K562 (cell line): Measurements from ENCODE around the gene ALKBH3. TPM values are rescaled to one million over a fixed set of nuclear protein-coding genes. Genes with fewer than 3 reads are reported as not detected.

ENCODE experiments used
- ARID3B ChIP-seq: fragments of 250-450 bp; sonication (Bioruptor Pico); IDR thresholded peaks from 2 replicates; pipeline ENCODE4 v1.4.0; 2020; ENCODE audit warnings: borderline replicate concordance
- ATF4 ChIP-seq: fragments of 450-650 bp; formaldehyde crosslinking; IDR thresholded peaks from 2 replicates; pipeline ENCODE4 v1.4.0; 2022; ENCODE audit warnings: mild to moderate bottlenecking, moderate library complexity
- E2F8 ChIP-seq: fragments of 450-650 bp; IDR thresholded peaks from 2 replicates; pipeline ENCODE4 v1.7.1; 2018; ENCODE audit warnings: mild to moderate bottlenecking, low read depth; ENCODE audit not compliant: partially characterized antibody
- FOXP4 ChIP-seq: sonication (generic); formaldehyde crosslinking; IDR thresholded peaks from 2 replicates; pipeline ENCODE4 v1.8.0; 2022; ENCODE audit warnings: mild to moderate bottlenecking, missing genetic modification reagents, borderline replicate concordance
- GATA2 ChIP-seq: sonication (generic); formaldehyde crosslinking; IDR thresholded peaks from 2 replicates; pipeline ENCODE4 v1.4.0; 2020; ENCODE audit warnings: mild to moderate bottlenecking, missing genetic modification reagents
- HDAC1 ChIP-seq, 2 experiments: fragments of 450-650 bp; IDR thresholded peaks; 2 replicates each; pipeline ENCODE4 v1.6.1; 2016 to 2017; ENCODE audit warnings: inconsistent platforms in 1 of 2, mild to moderate bottlenecking in 1 of 2, moderate library complexity in 1 of 2
- MECOM ChIP-seq: fragments of 250-450 bp; sonication (Bioruptor Pico); IDR thresholded peaks from 2 replicates; pipeline ENCODE4 v1.8.0; 2022; ENCODE audit warnings: inconsistent platforms
- PHB2 ChIP-seq: fragments of 450-650 bp; IDR thresholded peaks from 2 replicates; pipeline ENCODE4 v1.6.1; 2017; ENCODE audit warnings: low read depth
- POLR2H ChIP-seq: IDR thresholded peaks from 2 replicates; pipeline ENCODE4 v1.6.1; 2016; ENCODE audit warnings: missing genetic modification characterization, low read depth, mild to moderate bottlenecking, control low read depth, missing compliant biosample characterization, moderate library complexity
- RBM39 ChIP-seq: fragments of 200-400 bp; formaldehyde crosslinking; optimal IDR thresholded peaks from 2 replicates; pipeline ENCODE3; 2018; ENCODE audit warnings: low read depth, low read length
- SMC3 ChIP-seq: conservative IDR thresholded peaks from 2 replicates; pipeline ENCODE4 v1.6.1; 2011; ENCODE audit warnings: low read depth, low read length, improper control_type of control experiment; ENCODE audit not compliant: insufficient read depth
- TBL1XR1 ChIP-seq, 2 experiments: IDR thresholded peaks; 2 replicates each; pipeline ENCODE4 v1.6.1; 2012; ENCODE audit warnings: improper control_type of control experiment in 2 of 2, low read length in 2 of 2, mild to moderate bottlenecking in 1 of 2
- TSC22D4 ChIP-seq: fragments of 450-650 bp; IDR thresholded peaks from 2 replicates; pipeline ENCODE4 v1.6.1; 2016; ENCODE audit warnings: missing genetic modification characterization, missing biosample characterization, control low read depth
- ZBED1 ChIP-seq: IDR thresholded peaks from 2 replicates; pipeline ENCODE4 v1.6.1; 2014
- ZC3H4 ChIP-seq: sonication (generic); formaldehyde crosslinking; IDR thresholded peaks from 2 replicates; pipeline ENCODE4 v1.9.0; 2021; ENCODE audit warnings: missing genetic modification reagents, borderline replicate concordance
- ZNF561 ChIP-seq: fragments of 450-650 bp; formaldehyde crosslinking; conservative IDR thresholded peaks from 2 replicates; pipeline ENCODE4 v1.4.0; 2020; ENCODE audit warnings: mild to moderate bottlenecking, moderate library complexity
- ZNF77 ChIP-seq: fragments of 250-450 bp; sonication (Bioruptor Pico); IDR thresholded peaks from 2 replicates; pipeline ENCODE4 v1.5.0; 2020
- polyA plus RNA-seq, 8 experiments: library from polyadenylated mRNA; depleted of rRNA in 4 of 8; stranded (reverse) in 5 of 8; unstranded in 3 of 8; fragments of >200 nt; fragmentation: Nextera tagmentation in 2 of 8; fragmentation: Illumina TruSeq in 1 of 8; extraction: Ambion mirVana in 2 of 8; extraction: Trizol in 1 of 8; gene quantifications; 2 replicates each; pipeline versions ENCODE4 v1.2.1 to v1.2.3, GENCODE V29; 2011 to 2014; ENCODE audit warnings: inconsistent platforms in 1 of 8, missing spikeins in 1 of 8
- total RNA-seq, 7 experiments: library from RNA; depleted of rRNA in 6 of 7; stranded (reverse); fragments of >200 nt in 6 of 7; fragmentation: Illumina TruSeq in 2 of 7; extraction: Trizol in 2 of 7; gene quantifications; 2 replicates each; pipeline versions ENCODE4 v1.2.1 to v1.2.3, GENCODE V29; 2011 to 2021; ENCODE audit warnings: low replicate concordance in 1 of 7
- TF ChIP-seq, protein P1 (sequence below): fragments of 450-650 bp; formaldehyde crosslinking; IDR thresholded peaks from 2 replicates; pipeline ENCODE4 v1.4.0; 2022; ENCODE audit warnings: missing genetic modification characterization
- TF ChIP-seq, protein P2 (sequence below): fragments of 250-450 bp; sonication (Bioruptor Pico); IDR thresholded peaks from 2 replicates; pipeline ENCODE4 v1.8.0; 2021; ENCODE audit warnings: moderate library complexity, mild to moderate bottlenecking, inconsistent platforms

ALKBH3 gene
- total and polyA plus RNA-seq, 9 of the 15 experiments (the other 6 are each of a cell fraction or from before 2014, with no cell fraction given): 16.0 to 49.9 (median 36.5) TPM

DNA sequence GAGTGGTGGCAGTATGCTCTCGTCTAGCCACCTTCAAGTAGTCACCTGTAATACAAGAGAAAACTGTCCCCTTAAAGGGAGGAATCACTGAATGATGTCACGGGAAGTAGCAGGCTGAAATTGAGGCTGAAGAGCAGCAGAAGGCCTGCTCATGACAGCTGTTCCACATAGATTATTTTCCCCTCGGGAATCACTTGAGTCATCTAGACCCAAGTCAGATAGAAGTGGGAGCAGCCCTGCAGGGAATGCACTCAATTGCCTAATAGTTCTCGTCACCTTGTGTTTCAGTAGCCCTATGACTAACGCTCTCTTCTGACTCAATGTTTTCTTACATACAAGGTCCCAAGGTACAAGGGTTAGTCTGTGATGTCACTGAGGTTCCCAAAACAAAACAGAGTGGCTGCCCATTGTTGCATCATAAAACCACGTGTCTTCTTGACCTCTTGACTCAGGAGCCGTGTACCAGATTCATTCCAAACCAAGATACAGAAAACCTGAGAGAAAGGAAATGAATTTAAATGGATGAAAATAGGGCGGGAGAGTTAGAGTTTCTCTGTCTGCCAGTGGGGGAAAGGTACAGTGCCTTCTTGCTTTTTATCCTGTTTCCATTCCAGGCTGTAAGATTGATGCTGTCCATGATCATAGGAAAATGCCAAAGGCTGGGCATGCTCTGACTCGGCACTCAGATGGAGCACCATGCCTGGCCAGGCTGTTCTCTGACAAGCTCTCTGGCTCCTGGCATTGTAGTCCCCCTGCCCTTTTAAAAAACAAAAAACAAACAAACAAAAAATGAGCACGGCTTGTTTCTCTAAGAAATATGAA, 40.2 kb downstream of the ALKBH3 start (continued):
- TF ChIP-seq ARID3B (CRISPR knock-in tag) (no peak), MECOM (CRISPR knock-in tag) (no peak), FOXP4 (CRISPR knock-in tag) (no peak), ATF4 (CRISPR knock-in tag) (peak; percentile 92), ZNF77 (CRISPR knock-in tag) (no peak), E2F8 (no peak), HDAC1 (IDR thresholded peaks at IDR 0.05) (peak in 1 of 2 experiments; percentile 48; a peak in 1 of 4 replicates), ZC3H4 (no peak), RBM39 (no peak), SMC3 (no peak), TSC22D4 (tag) (no peak), POLR2H (peak; percentile 61; the same call in 1 of the 2 replicates), TBL1XR1 (IDR thresholded peaks at IDR 0.05; ENCODE audit: low read length in 2 of 2) (peak in 1 of 2 experiments; percentile 58; a peak in 2 of 4 replicates), PHB2 (no peak), GATA2 (no peak), ZBED1 (no peak), ZNF561 (CRISPR knock-in tag) (no peak)
- TF ChIP-seq, protein P1, sequence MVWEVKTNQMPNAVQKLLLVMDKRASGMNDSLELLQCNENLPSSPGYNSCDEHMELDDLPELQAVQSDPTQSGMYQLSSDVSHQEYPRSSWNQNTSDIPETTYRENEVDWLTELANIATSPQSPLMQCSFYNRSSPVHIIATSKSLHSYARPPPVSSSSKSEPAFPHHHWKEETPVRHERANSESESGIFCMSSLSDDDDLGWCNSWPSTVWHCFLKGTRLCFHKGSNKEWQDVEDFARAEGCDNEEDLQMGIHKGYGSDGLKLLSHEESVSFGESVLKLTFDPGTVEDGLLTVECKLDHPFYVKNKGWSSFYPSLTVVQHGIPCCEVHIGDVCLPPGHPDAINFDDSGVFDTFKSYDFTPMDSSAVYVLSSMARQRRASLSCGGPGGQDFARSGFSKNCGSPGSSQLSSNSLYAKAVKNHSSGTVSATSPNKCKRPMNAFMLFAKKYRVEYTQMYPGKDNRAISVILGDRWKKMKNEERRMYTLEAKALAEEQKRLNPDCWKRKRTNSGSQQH (CRISPR knock-in tag): no peak
- TF ChIP-seq, protein P2, sequence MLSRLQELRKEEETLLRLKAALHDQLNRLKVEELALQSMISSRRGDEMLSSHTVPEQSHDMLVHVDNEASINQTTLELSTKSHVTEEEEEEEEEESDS (CRISPR knock-in tag): no peak
